GM12878 (cell line): ENCODE results near the gene DGLUCY. TPM values are rescaled to one million over a fixed set of nuclear protein-coding genes. Genes with fewer than 3 reads are reported as not detected.
"Not testable (repeated sequence)": the region's sequence is repeated elsewhere in the genome, so short reads cannot be mapped to it uniquely, and the experiment has no call there.

Source experiments
- ATAC-seq: fragments of 200-7000 bp; cut with Tn5 transposase; 3 replicates; pipeline ENCODE4 v1.9.1; 2020; ENCODE audit warnings: mild to moderate bottlenecking, moderate library complexity
- BruUV-seq: library from RNA; stranded (reverse); fragments of 400-500 nt; replicated peaks from 2 replicates; lab custom pipeline; 2021; lab: Mats Ljungman, UMichigan
- CTCF ChIA-PET: fragments of 300-600 bp; sonication (Branson Sonifier 250); formaldehyde crosslinking; extraction: SDS; loops from one replicate; lab custom pipeline; 2021; ENCODE audit warnings: inconsistent platforms; lab: Yijun Ruan, JAX
- POLR2A ChIA-PET: fragments of 350-600 bp; formaldehyde crosslinking; extraction: SDS; loops from one replicate; lab custom pipeline; 2021; ENCODE audit warnings: inconsistent platforms; lab: Charles Lee
- RAD21 ChIA-PET: fragments of 300-600 bp; sonication (Branson Sonifier 250); formaldehyde crosslinking; loops from one replicate; lab custom pipeline; 2023; ENCODE audit warnings: antibody characterized with exemption; ENCODE audit not compliant: unreplicated experiment; lab: Charles Lee
- SMC1A ChIA-PET: fragments of 300-600 bp; sonication (Branson Sonifier 250); formaldehyde crosslinking; loops from one replicate; lab custom pipeline; 2023; ENCODE audit not compliant: unreplicated experiment, uncharacterized antibody; lab: Charles Lee
- DNase-seq: peaks from one replicate; pipeline ENCODE4 v3.0.0-alpha.2; 2011; ENCODE audit warnings: low read depth, low spot score
- FAIRE-seq: peaks from 3 replicates; lab custom pipeline; 2011; peaks lifted over from hg19 to GRCh38; lab: Jason Lieb, UNC
- H2AFZ ChIP-seq: 2 replicates; pipeline ENCODE4 v1.6.0; 2011; ENCODE audit warnings: low read depth, low read length, control low read depth; ENCODE audit not compliant: control insufficient read depth
- H3K27ac ChIP-seq: 2 replicates; pipeline ENCODE4 v1.5.1; 2011; ENCODE audit warnings: control low read depth; ENCODE audit not compliant: control insufficient read depth, insufficient read depth
- H3K27me3 ChIP-seq, 2 experiments: replicated peaks in 1 of 2; 2 replicates each; pipeline versions ENCODE4 v1.6.0 to v1.6.1; 2011; ENCODE audit warnings: low read length in 1 of 2; ENCODE audit not compliant: control insufficient read depth in 2 of 2, insufficient read depth in 2 of 2
- H3K36me3 ChIP-seq, 2 experiments: 2 replicates each; pipeline ENCODE4 v1.5.1; 2011; ENCODE audit warnings: low read length in 1 of 2; ENCODE audit not compliant: control insufficient read depth in 2 of 2, insufficient read depth in 2 of 2
- H3K4me1 ChIP-seq: 2 replicates; pipeline ENCODE4 v1.6.1; 2011; ENCODE audit warnings: mild to moderate bottlenecking, low read length, moderate library complexity, mixed read lengths; ENCODE audit not compliant: control insufficient read depth, insufficient read depth
- H3K4me2 ChIP-seq: 2 replicates; pipeline ENCODE4 v1.6.0; 2011; ENCODE audit warnings: control low read depth; ENCODE audit not compliant: control insufficient read depth, insufficient read depth
- H3K4me3 ChIP-seq: fragments of 200-600 bp; sonication (generic); 2 replicates; pipeline ENCODE4 v1.5.1; 2016
- H3K79me2 ChIP-seq: 2 replicates; pipeline ENCODE4 v1.6.0; 2011; ENCODE audit warnings: low read length; ENCODE audit not compliant: control insufficient read depth, insufficient read depth
- H3K9ac ChIP-seq: 2 replicates; pipeline ENCODE4 v1.8.0; 2011; ENCODE audit warnings: low read length, control low read depth, mixed read lengths; ENCODE audit not compliant: control insufficient read depth, insufficient read depth
- H3K9me3 ChIP-seq: replicated peaks from 3 replicates; pipeline ENCODE4 v1.5.1; 2011; ENCODE audit warnings: mild to moderate bottlenecking, low read length; ENCODE audit not compliant: control insufficient read depth, insufficient read depth
- H4K20me1 ChIP-seq: 2 replicates; pipeline ENCODE4 v1.6.0; 2011; ENCODE audit not compliant: control insufficient read depth, insufficient read depth
- GABPA ChIP-seq: IDR thresholded peaks from 2 replicates; pipeline ENCODE4 v1.6.1; 2014; ENCODE audit warnings: antibody characterized with exemption, low read depth, mild to moderate bottlenecking, inconsistent platforms
- KAT2A ChIP-seq: conservative IDR thresholded peaks from 2 replicates; pipeline ENCODE4 v1.6.1; 2011; ENCODE audit warnings: low read depth, low read length; ENCODE audit not compliant: control insufficient read depth
- MXI1 ChIP-seq: fragments of 150-350 bp; IDR thresholded peaks from 2 replicates; pipeline ENCODE4 v1.6.1; 2011; ENCODE audit warnings: low read depth, mild to moderate bottlenecking, inconsistent platforms, low read length, improper control_type of control experiment
- PAX8 ChIP-seq: fragments of 450-650 bp; IDR thresholded peaks from 2 replicates; pipeline ENCODE4 v1.6.1; 2017; ENCODE audit warnings: mild to moderate bottlenecking, moderate library complexity
- SMC3 ChIP-seq: IDR thresholded peaks from 2 replicates; pipeline ENCODE4 v1.6.1; 2011; ENCODE audit warnings: low read length, improper control_type of control experiment, borderline replicate concordance
- SUZ12 ChIP-seq: fragments of 200-600 bp; sonication (generic); IDR thresholded peaks from one replicate; pipeline ENCODE4 v1.6.1; 2018; ENCODE audit warnings: antibody characterized with exemption, mild to moderate bottlenecking; ENCODE audit not compliant: unreplicated experiment
- TBL1XR1 ChIP-seq: IDR thresholded peaks from 2 replicates; pipeline ENCODE4 v1.6.1; 2012; ENCODE audit warnings: low read depth, low read length, improper control_type of control experiment
- YBX1 ChIP-seq: fragments of 450-650 bp; IDR thresholded peaks from 2 replicates; pipeline ENCODE4 v1.6.1; 2016; ENCODE audit warnings: antibody characterized with exemption
- WGBS: methylation state at CpG from one replicate; pipeline ENCODE4 v1.1.6; 2016; ENCODE audit warnings: low lambda C conversion rate; ENCODE audit not compliant: insufficient replicate concordance, insufficient coverage; ENCODE audit errors: missing lambda C conversion rate; 5-methylcytosine and 5-hydroxymethylcytosine counted together
- in situ Hi-C: fragments of 300-500 bp; cut with MboI; formaldehyde crosslinking; loops from 9 replicates; pipeline ENCODE4 v1.14.3; 2018; ENCODE audit warnings: mixed read lengths
- intact Hi-C: fragments of 100-400 bp; cut with micrococcal nuclease; formaldehyde crosslinking; loops from one replicate; pipeline ENCODE4 v1.14.2; 2022; ENCODE audit not compliant: unreplicated experiment
- polyA plus RNA-seq, 11 experiments: library from polyadenylated mRNA; depleted of rRNA in 4 of 11; unstranded in 6 of 11; stranded (reverse) in 5 of 11; fragments of >200 nt; fragmentation: Nextera tagmentation in 4 of 11; fragmentation: Illumina TruSeq in 1 of 11; extraction: Ambion mirVana in 4 of 11; extraction: Trizol in 1 of 11; gene quantifications; 1 replicate in 1 of 11; 2 replicates in 10 of 11; pipeline versions ENCODE4 v1.2.1 to v1.2.3, GENCODE V29; 2011 to 2016; ENCODE audit warnings: inconsistent platforms in 2 of 11, missing spikeins in 2 of 11, low read depth in 1 of 11
- total RNA-seq, 4 experiments: library from RNA; depleted of rRNA in 3 of 4; stranded (reverse); fragments of >200 nt in 3 of 4; fragmentation: Illumina TruSeq in 1 of 4; extraction: Trizol in 1 of 4; gene quantifications; 2 replicates each; pipeline versions ENCODE4 v1.2.1 to v1.2.3, GENCODE V29; 2013 to 2021
- TF ChIP-seq, protein P1 (sequence below): IDR thresholded peaks from 2 replicates; pipeline ENCODE4 v1.6.1; 2012; ENCODE audit warnings: mild to moderate bottlenecking, low read depth, low read length
- TF ChIP-seq, protein P2 (sequence below): fragments of 450-650 bp; IDR thresholded peaks from 2 replicates; pipeline ENCODE4 v1.6.1; 2016; ENCODE audit warnings: mild to moderate bottlenecking

Gene DGLUCY
- total and polyA plus RNA-seq, 10 of the 15 experiments (the other 5 are each of a cell fraction or from before 2014, with no cell fraction given), result 15.0 to 70.3 (median 55.1) TPM

DNA sequence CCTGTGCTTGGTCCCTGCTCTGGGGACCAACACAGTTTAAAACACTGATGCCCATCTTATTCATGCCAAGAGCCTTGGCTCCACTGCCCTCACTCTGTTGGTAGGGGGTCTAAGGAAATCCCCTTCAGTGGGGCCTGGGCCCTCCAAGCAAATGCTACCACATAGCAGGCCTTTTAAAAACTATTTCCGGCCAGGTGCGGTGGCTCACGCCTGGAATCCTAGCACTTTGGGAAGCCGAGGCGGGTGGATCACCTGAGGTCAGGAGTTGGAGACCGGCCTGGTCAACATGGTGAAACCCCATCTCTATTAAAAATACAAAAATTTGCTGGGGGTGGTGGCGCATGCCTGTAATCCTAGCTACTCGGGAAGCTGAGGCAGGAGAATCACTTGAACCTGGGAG is 131.7 kb downstream of the DGLUCY start:
- FAIRE-seq, H3K27me3 ChIP-seq, BruUV-seq, ATAC-seq, CTCF ChIA-PET, H3K4me3 ChIP-seq, H3K9ac ChIP-seq, intact Hi-C loops, in situ Hi-C loops, H2AFZ ChIP-seq, H3K9me3 ChIP-seq, H3K27ac ChIP-seq, H3K4me2 ChIP-seq, H3K36me3 ChIP-seq, DNase-seq, H4K20me1 ChIP-seq: not testable (repeated sequence)
- WGBS, result 89% methylated on average over 8 of the region's 8 CpGs
- Histone ChIP-seq H3K4me1 (peaks cover 43% of the 10 kb centered on the region), H3K79me2 (peaks cover 15% of the 10 kb centered on the region)
- SMC1A ChIA-PET, result interaction anchor here (1.4 to 9.8 kb wide), 3 partner anchors 11 to 69 kb away, joined by 4 to 142 read pairs (median 4); no protein-coding TSS in a partner anchor
- POLR2A ChIA-PET, result interaction anchor here (5.9 kb wide), 1 partner anchor 17 kb away, joined by 108 read pairs; no protein-coding TSS in a partner anchor
- RAD21 ChIA-PET, result interaction anchor here (1.0 to 5.2 kb wide), 5 partner anchors 18 to 69 kb away, joined by 3 to 90 read pairs (median 3); no protein-coding TSS in a partner anchor

- no peak for ATAC-seq
- no peaks in the 10 kb centered on the region for H3K27me3 ChIP-seq
- no peak overlapping the region for H2AFZ ChIP-seq
- H3K9me3 ChIP-seq, result no peaks in the 10 kb centered on the region
- H3K9ac ChIP-seq, result no peak overlapping the region
- 89% methylated on average over 15 of the region's 15 CpGs for WGBS
- CTCF ChIA-PET, result interaction anchor here (0.6 to 0.8 kb wide), 2 partner anchors 10 to 109 kb away, joined by 3 read pairs; no protein-coding TSS in a partner anchor
- no peaks in the 10 kb centered on the region; a peak in 1 of 4 replicates for H3K36me3 ChIP-seq
- no peak overlapping the region for H3K4me2 ChIP-seq
- no TSS peak for BruUV-seq
- no peak overlapping the region for H3K4me3 ChIP-seq
- SMC1A ChIA-PET, result interaction anchor here (0.5 to 9.8 kb wide), 3 partner anchors 18 to 104 kb away, joined by 3 to 142 read pairs (median 3); no protein-coding TSS in a partner anchor
- RAD21 ChIA-PET, result interaction anchor here (1.2 to 1.3 kb wide), 3 partner anchors 43 to 70 kb away, joined by 3 read pairs; no protein-coding TSS in a partner anchor
- POLR2A ChIA-PET, result interaction anchor here (0.5 to 5.9 kb wide), 4 partner anchors 17 to 57 kb away, joined by 3 to 108 read pairs (median 6); no protein-coding TSS in a partner anchor
- no peak for DNase-seq
- in situ Hi-C loops (no loop called here), intact Hi-C loops (no loop called here)
- H3K79me2 ChIP-seq, result peaks cover 12% of the 10 kb centered on the region
- H3K27ac ChIP-seq, result no peak overlapping the region
- FAIRE-seq, result no peak
- H4K20me1 ChIP-seq, result no peaks in the 10 kb centered on the region
- H3K4me1 ChIP-seq, result peaks cover 48% of the 10 kb centered on the region
- TF ChIP-seq PAX8, result no peak
- TF ChIP-seq, protein P1, sequence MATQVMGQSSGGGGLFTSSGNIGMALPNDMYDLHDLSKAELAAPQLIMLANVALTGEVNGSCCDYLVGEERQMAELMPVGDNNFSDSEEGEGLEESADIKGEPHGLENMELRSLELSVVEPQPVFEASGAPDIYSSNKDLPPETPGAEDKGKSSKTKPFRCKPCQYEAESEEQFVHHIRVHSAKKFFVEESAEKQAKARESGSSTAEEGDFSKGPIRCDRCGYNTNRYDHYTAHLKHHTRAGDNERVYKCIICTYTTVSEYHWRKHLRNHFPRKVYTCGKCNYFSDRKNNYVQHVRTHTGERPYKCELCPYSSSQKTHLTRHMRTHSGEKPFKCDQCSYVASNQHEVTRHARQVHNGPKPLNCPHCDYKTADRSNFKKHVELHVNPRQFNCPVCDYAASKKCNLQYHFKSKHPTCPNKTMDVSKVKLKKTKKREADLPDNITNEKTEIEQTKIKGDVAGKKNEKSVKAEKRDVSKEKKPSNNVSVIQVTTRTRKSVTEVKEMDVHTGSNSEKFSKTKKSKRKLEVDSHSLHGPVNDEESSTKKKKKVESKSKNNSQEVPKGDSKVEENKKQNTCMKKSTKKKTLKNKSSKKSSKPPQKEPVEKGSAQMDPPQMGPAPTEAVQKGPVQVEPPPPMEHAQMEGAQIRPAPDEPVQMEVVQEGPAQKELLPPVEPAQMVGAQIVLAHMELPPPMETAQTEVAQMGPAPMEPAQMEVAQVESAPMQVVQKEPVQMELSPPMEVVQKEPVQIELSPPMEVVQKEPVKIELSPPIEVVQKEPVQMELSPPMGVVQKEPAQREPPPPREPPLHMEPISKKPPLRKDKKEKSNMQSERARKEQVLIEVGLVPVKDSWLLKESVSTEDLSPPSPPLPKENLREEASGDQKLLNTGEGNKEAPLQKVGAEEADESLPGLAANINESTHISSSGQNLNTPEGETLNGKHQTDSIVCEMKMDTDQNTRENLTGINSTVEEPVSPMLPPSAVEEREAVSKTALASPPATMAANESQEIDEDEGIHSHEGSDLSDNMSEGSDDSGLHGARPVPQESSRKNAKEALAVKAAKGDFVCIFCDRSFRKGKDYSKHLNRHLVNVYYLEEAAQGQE, result no peak
- no peak for TF ChIP-seq YBX1
- no peak for TF ChIP-seq GABPA
- TF ChIP-seq, protein P2, sequence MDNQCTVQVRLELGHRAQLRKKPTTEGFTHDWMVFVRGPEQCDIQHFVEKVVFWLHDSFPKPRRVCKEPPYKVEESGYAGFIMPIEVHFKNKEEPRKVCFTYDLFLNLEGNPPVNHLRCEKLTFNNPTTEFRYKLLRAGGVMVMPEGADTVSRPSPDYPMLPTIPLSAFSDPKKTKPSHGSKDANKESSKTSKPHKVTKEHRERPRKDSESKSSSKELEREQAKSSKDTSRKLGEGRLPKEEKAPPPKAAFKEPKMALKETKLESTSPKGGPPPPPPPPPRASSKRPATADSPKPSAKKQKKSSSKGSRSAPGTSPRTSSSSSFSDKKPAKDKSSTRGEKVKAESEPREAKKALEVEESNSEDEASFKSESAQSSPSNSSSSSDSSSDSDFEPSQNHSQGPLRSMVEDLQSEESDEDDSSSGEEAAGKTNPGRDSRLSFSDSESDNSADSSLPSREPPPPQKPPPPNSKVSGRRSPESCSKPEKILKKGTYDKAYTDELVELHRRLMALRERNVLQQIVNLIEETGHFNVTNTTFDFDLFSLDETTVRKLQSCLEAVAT, result no peak
- TF ChIP-seq SMC3, result no peak
- TF ChIP-seq KAT2A, result no peak
- TF ChIP-seq TBL1XR1, result no peak
- TF ChIP-seq MXI1, result no peak
- no peak for TF ChIP-seq SUZ12
Measured at GRCh38 chr14:91246051-91246852, 132.4 kb downstream of the DGLUCY start.
